WTC11 (cell line): ENCODE measurements around the gene CABLES1. TPM values are rescaled to one million over a fixed set of nuclear protein-coding genes. Genes with fewer than 3 reads are reported as not detected.
A peak's percentile ranks its signal among the peaks of the same experiment; 100 is the strongest.
"Not testable (repeated sequence)": the region's sequence is repeated elsewhere in the genome, so short reads cannot be mapped to it uniquely, and the experiment has no call there.

Experiments
- ATAC-seq: fragments of 200-7000 bp; cut with Tn5 transposase; 2 replicates; pipeline ENCODE4 v1.10.0; 2021; ENCODE audit warnings: mild to moderate bottlenecking, moderate library complexity
- CTCF ChIA-PET: fragments of 300-600 bp; sonication (Branson Sonifier 250); formaldehyde crosslinking; loops from one replicate; lab custom pipeline; 2021; ENCODE audit warnings: antibody characterized with exemption; lab: Charles Lee
- POLR2A ChIA-PET: fragments of 350-600 bp; sonication (Branson Sonifier 250); formaldehyde crosslinking; loops from one replicate; lab custom pipeline; 2021; ENCODE audit warnings: antibody characterized with exemption; lab: Charles Lee
- DNase-seq: peaks from one replicate; pipeline ENCODE4 v3.0.0; 2021; ENCODE audit warnings: low spot score
- H3K27ac Mint-ChIP-seq: 2 replicates; pipeline ENCODE4 v1.8.0; 2021; ENCODE audit warnings: mixed read lengths
- H3K27me3 Mint-ChIP-seq: 2 replicates; pipeline ENCODE4 v1.8.0; 2021; ENCODE audit warnings: low read depth, mild to moderate bottlenecking, moderate library complexity, mixed read lengths
- H3K36me3 Mint-ChIP-seq: 2 replicates; pipeline ENCODE4 v1.8.0; 2021; ENCODE audit warnings: mixed read lengths
- H3K4me1 Mint-ChIP-seq: 2 replicates; pipeline ENCODE4 v1.8.0; 2022; ENCODE audit warnings: mixed read lengths
- H3K4me3 Mint-ChIP-seq: 2 replicates; pipeline ENCODE4 v1.8.0; 2021; ENCODE audit warnings: mild to moderate bottlenecking, moderate library complexity, mixed read lengths
- H3K9me3 Mint-ChIP-seq: 2 replicates; pipeline ENCODE4 v1.8.0; 2021; ENCODE audit warnings: mixed read lengths
- CREM ChIP-seq: sonication (generic); formaldehyde crosslinking; IDR thresholded peaks from 2 replicates; pipeline ENCODE4 v1.8.1; 2022; ENCODE audit warnings: mild to moderate bottlenecking, missing genetic modification reagents, moderate library complexity
- EMX1 ChIP-seq: fragments of 250-450 bp; sonication (Bioruptor Pico); IDR thresholded peaks from 2 replicates; pipeline ENCODE4 v1.8.0; 2021; ENCODE audit warnings: mild to moderate bottlenecking
- FOXK1 ChIP-seq: sonication (generic); formaldehyde crosslinking; IDR thresholded peaks from 2 replicates; pipeline ENCODE4 v1.8.0; 2022; ENCODE audit warnings: mild to moderate bottlenecking, moderate library complexity, missing genetic modification reagents
- FOXP4 ChIP-seq: sonication (generic); formaldehyde crosslinking; IDR thresholded peaks from 2 replicates; pipeline ENCODE4 v1.8.0; 2022; ENCODE audit warnings: mild to moderate bottlenecking, missing genetic modification reagents
- JUN ChIP-seq: sonication (generic); formaldehyde crosslinking; IDR thresholded peaks from 2 replicates; pipeline ENCODE4 v1.8.0; 2023; ENCODE audit warnings: mild to moderate bottlenecking, missing genetic modification reagents
- SMAD3 ChIP-seq: sonication (generic); formaldehyde crosslinking; IDR thresholded peaks from 2 replicates; pipeline ENCODE4 v1.8.0; 2022; ENCODE audit warnings: missing genetic modification reagents, mild to moderate bottlenecking, borderline replicate concordance
- SMAD4 ChIP-seq: sonication (generic); formaldehyde crosslinking; IDR thresholded peaks from 2 replicates; pipeline ENCODE4 v1.8.0; 2022; ENCODE audit warnings: mild to moderate bottlenecking, missing genetic modification reagents
- TEAD1 ChIP-seq: sonication (generic); formaldehyde crosslinking; IDR thresholded peaks from 2 replicates; pipeline ENCODE4 v1.8.0; 2022; ENCODE audit warnings: mild to moderate bottlenecking, missing genetic modification reagents
- USF1 ChIP-seq: sonication (generic); formaldehyde crosslinking; IDR thresholded peaks from 2 replicates; pipeline ENCODE4 v1.8.0; 2022; ENCODE audit warnings: mild to moderate bottlenecking, missing genetic modification reagents
- ZBTB21 ChIP-seq: sonication (generic); formaldehyde crosslinking; IDR thresholded peaks from 2 replicates; pipeline ENCODE4 v1.8.1; 2023; ENCODE audit warnings: mild to moderate bottlenecking, missing genetic modification reagents, borderline replicate concordance
- ZNF317 ChIP-seq: sonication (generic); formaldehyde crosslinking; IDR thresholded peaks from 2 replicates; pipeline ENCODE4 v1.8.1; 2023; ENCODE audit warnings: low read depth, mild to moderate bottlenecking, moderate library complexity, missing genetic modification reagents, borderline replicate concordance
- ZNF416 ChIP-seq: fragments of 250-450 bp; sonication (Bioruptor Pico); IDR thresholded peaks from 2 replicates; pipeline ENCODE4 v1.9.0; 2021; ENCODE audit warnings: mild to moderate bottlenecking, inconsistent platforms
- ZNF423 ChIP-seq: fragments of 250-450 bp; sonication (Bioruptor Pico); IDR thresholded peaks from 2 replicates; pipeline ENCODE4 v2.1.2; 2022; ENCODE audit warnings: mild to moderate bottlenecking, moderate library complexity
- total RNA-seq: library from RNA; stranded (reverse); gene quantifications from 3 replicates; pipeline ENCODE4 v1.2.3, GENCODE V29; 2021
- TF ChIP-seq, protein P1 (sequence below): sonication (generic); formaldehyde crosslinking; IDR thresholded peaks from 2 replicates; pipeline ENCODE4 v1.8.1; 2023; ENCODE audit warnings: mild to moderate bottlenecking, missing genetic modification reagents
- TF ChIP-seq, protein P2 (sequence below): sonication (generic); formaldehyde crosslinking; IDR thresholded peaks from 2 replicates; pipeline ENCODE4 v1.8.1; 2022; ENCODE audit warnings: mild to moderate bottlenecking, missing genetic modification reagents, moderate library complexity, borderline replicate concordance
- TF ChIP-seq, protein P3 (sequence below): sonication (generic); formaldehyde crosslinking; IDR thresholded peaks from 2 replicates; pipeline ENCODE4 v1.8.1; 2022; ENCODE audit warnings: missing genetic modification reagents, borderline replicate concordance

CABLES1 gene
- total RNA-seq, 1 experiment from 2014 or later, result 17.0 TPM

GRCh38 chr18:23092121-23092520, 43.2 kb upstream of the CABLES1 start (continued):
- TF ChIP-seq, protein P1, sequence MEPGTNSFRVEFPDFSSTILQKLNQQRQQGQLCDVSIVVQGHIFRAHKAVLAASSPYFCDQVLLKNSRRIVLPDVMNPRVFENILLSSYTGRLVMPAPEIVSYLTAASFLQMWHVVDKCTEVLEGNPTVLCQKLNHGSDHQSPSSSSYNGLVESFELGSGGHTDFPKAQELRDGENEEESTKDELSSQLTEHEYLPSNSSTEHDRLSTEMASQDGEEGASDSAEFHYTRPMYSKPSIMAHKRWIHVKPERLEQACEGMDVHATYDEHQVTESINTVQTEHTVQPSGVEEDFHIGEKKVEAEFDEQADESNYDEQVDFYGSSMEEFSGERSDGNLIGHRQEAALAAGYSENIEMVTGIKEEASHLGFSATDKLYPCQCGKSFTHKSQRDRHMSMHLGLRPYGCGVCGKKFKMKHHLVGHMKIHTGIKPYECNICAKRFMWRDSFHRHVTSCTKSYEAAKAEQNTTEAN, result no peak
- TF ChIP-seq ZNF416 (CRISPR knock-in tag) (no peak), USF1 (CRISPR knock-in tag) (no peak), ZBTB21 (no peak), SMAD4 (CRISPR knock-in tag) (no peak), SMAD3 (CRISPR knock-in tag) (no peak), ZNF317 (no peak)
- TF ChIP-seq, protein P2, sequence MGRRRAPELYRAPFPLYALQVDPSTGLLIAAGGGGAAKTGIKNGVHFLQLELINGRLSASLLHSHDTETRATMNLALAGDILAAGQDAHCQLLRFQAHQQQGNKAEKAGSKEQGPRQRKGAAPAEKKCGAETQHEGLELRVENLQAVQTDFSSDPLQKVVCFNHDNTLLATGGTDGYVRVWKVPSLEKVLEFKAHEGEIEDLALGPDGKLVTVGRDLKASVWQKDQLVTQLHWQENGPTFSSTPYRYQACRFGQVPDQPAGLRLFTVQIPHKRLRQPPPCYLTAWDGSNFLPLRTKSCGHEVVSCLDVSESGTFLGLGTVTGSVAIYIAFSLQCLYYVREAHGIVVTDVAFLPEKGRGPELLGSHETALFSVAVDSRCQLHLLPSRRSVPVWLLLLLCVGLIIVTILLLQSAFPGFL (CRISPR knock-in tag), result no peak

- CTCF ChIA-PET, result interaction anchor here (1.3 kb wide), 1 partner anchor 16 kb away, joined by 3 read pairs; no protein-coding TSS in a partner anchor
- ATAC-seq, H3K4me3 Mint-ChIP-seq, H3K9me3 Mint-ChIP-seq, DNase-seq, H3K27me3 Mint-ChIP-seq, POLR2A ChIA-PET, H3K27ac Mint-ChIP-seq, H3K36me3 Mint-ChIP-seq: not testable (repeated sequence)
- H3K4me1 Mint-ChIP-seq, result peaks cover 17% of the 10 kb centered on the region
These were observed 42.2 kb upstream of the CABLES1 start for GRCh38 chr18:23093130-23093529.

DNA sequence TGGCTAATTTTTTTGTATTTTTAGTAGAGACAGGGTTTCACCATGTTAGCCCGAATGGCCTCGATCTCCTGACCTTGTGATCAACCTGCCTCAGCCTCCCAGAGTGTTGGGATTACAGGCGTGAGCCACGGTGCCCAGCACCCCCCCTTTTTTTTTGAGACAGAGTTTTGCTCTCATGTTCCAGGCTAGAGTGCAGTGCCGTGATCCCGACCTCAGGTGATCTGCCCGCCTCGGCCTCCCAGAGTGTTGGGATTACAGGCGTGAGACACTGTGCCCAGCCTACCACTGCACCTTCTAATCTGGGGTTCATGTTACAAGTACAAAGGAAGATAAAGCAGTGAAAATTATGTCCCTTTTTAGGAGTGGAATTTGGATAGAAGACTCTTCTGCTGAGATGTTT, 41.5 kb upstream of the CABLES1 start:
- TF ChIP-seq EMX1 (CRISPR knock-in tag) (no peak), ZBTB21 (no peak), JUN (no peak)
- TF ChIP-seq, protein P3, sequence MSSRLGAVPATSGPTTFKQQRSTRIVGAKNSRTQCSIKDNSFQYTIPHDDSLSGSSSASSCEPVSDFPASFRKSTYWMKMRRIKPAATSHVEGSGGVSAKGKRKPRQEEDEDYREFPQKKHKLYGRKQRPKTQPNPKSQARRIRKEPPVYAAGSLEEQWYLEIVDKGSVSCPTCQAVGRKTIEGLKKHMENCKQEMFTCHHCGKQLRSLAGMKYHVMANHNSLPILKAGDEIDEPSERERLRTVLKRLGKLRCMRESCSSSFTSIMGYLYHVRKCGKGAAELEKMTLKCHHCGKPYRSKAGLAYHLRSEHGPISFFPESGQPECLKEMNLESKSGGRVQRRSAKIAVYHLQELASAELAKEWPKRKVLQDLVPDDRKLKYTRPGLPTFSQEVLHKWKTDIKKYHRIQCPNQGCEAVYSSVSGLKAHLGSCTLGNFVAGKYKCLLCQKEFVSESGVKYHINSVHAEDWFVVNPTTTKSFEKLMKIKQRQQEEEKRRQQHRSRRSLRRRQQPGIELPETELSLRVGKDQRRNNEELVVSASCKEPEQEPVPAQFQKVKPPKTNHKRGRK (CRISPR knock-in tag), result no peak
- TF ChIP-seq, all 79 proteins: peak for 0
- Mint-ChIP-seq H3K4me1 (peaks cover 17% of the 10 kb centered on the region), H3K36me3 (no peaks in the 10 kb centered on the region), H3K27ac (no peak overlapping the region; the same call in 1 of the 2 replicates), H3K4me3 (no peak overlapping the region), H3K27me3 (peaks cover 8% of the 10 kb centered on the region; the same call in 1 of the 2 replicates), H3K9me3 (no peaks in the 10 kb centered on the region)
- DNase-seq (no peak), ATAC-seq (no peak)
- ChIA-PET POLR2A (no interaction called here), CTCF (interaction anchor here (1.3 to 1.6 kb wide), 2 partner anchors 16 to 37 kb away, joined by 3 to 4 read pairs; no protein-coding TSS in a partner anchor)

- H3K9me3 Mint-ChIP-seq, result no peaks in the 10 kb centered on the region
- peaks cover 17% of the 10 kb centered on the region for H3K4me1 Mint-ChIP-seq
- no peaks in the 10 kb centered on the region for H3K36me3 Mint-ChIP-seq
- DNase-seq, result no peak
- 0 out of 2 replicates have a peak, but pooled peaks have one; percentile 46 for TF ChIP-seq FOXP4 (CRISPR knock-in tag)
- 0 out of 2 replicates have a peak, but pooled peaks have one; percentile 34 for TF ChIP-seq CREM (CRISPR knock-in tag)
- 0 out of 2 replicates have a peak, but pooled peaks have one; percentile 26 for TF ChIP-seq FOXK1 (CRISPR knock-in tag)
- TF ChIP-seq ZNF423 (CRISPR knock-in tag), result peak; percentile 49; the same call in 1 of the 2 replicates
- TF ChIP-seq TEAD1, result no peak
- TF ChIP-seq, all 79 proteins: peak for 4
- CTCF ChIA-PET, result interaction anchor here (1.2 to 1.6 kb wide), 3 partner anchors 8 to 113 kb away, joined by 3 to 4 read pairs (median 3); no protein-coding TSS in a partner anchor
- H3K27me3 Mint-ChIP-seq, result peaks cover 8% of the 10 kb centered on the region; the same call in 1 of the 2 replicates
- peak overlapping the region; percentile 20; the same call in 1 of the 2 replicates for H3K4me3 Mint-ChIP-seq
- peak; percentile 84 for ATAC-seq
- peak overlapping the region; percentile 75 for H3K27ac Mint-ChIP-seq
- POLR2A ChIA-PET, result no interaction called here
These were observed 40.7 kb upstream of the CABLES1 start for GRCh38 chr18:23094411-23095190.
